ENCODE data around the gene GRIK5. TPM values are rescaled to one million over a fixed set of nuclear protein-coding genes. Genes with fewer than 3 reads are reported as not detected.
"Not testable (repeated sequence)": the region's sequence is repeated elsewhere in the genome, so short reads cannot be mapped to it uniquely, and the experiment has no call there.

GRIK5 gene
- total RNA-seq, 1 donor from 2014 or later = 2.9 TPM

- intact Hi-C loops (cut with micrococcal nuclease) = no loop called here
Measured at GRCh38 chr19:42053037-42053935, 16.7 kb downstream of the GRIK5 start.

DNA sequence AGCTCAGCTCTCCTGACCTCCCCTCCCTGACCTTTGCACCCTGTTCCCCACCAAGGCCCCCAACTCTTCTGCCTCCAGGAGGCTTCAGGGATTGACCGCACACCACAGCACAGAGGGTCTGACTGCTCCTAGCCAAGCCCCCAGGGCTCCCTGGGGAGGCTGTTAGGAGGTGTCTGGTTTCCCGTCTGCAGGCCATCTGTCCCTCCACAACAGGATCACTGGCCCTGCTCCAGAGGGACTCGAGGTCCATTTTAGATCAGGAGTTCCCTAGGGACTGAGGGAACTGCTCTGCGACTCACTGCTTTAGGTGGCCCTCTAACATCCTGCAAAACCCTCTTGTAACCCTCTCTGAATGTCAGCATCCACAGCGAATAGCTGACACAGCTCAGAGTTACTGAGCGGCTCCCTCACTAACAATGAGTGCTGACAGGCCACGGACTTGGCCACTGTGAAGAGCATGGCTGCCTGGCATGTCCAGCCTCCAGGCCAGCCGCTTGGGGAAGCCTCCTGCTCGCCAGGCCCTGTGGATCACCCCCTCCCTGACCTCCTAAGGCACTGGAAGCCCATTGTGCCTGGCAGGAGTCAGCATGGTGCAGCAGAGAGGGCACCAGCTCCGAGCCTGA, 17.7 kb downstream of the GRIK5 start:
- intact Hi-C loops (cut with micrococcal nuclease) = no loop called here

- intact Hi-C loops (cut with micrococcal nuclease) = no loop called here
Measured at GRCh38 chr19:42051166-42052115, 18.6 kb downstream of the GRIK5 start.

- intact Hi-C loops (cut with micrococcal nuclease) = no loop called here
Measured at GRCh38 chr19:42048992-42049391, 21.0 kb downstream of the GRIK5 start.

GRCh38 chr19:42045575-42045974, 24.4 kb downstream of the GRIK5 start:
- intact Hi-C loops (cut with micrococcal nuclease) = no loop called here

DNA sequence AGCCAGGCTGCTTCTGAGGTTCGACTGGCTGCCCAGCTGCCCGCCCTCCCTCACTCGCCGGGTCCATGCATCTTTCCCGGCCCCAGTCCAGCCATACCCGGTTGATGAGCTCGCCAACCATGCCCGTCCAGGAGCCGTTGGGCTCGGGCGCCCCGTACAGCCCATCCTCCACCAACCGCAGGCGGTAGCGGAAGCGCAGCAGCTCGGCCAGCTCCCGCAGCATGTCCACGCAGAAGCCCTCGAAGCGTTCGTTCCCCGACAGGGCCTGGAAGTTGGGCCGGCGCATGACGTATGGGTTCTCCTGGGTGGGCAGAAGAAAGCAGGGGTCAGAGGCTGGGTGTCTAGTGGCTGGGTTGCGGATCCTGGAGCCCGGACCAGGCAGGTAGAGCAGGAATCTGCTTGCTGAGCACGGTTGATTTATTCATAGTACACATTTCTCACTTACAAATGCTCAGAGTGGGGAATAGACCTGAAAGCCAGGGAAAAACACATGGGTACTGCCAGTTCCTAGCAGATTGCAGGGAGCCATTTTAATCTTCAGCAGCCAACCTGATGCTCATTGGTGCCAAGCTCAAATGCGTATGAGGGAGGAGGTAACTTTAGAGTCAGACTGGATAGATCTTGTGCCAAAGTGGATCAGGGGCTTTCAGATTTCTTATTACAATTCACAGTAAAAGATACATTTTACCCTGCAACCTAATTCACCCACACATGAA, 27.4 kb downstream of the GRIK5 start:
- intact Hi-C loops (cut with micrococcal nuclease) = no loop called here

DNA sequence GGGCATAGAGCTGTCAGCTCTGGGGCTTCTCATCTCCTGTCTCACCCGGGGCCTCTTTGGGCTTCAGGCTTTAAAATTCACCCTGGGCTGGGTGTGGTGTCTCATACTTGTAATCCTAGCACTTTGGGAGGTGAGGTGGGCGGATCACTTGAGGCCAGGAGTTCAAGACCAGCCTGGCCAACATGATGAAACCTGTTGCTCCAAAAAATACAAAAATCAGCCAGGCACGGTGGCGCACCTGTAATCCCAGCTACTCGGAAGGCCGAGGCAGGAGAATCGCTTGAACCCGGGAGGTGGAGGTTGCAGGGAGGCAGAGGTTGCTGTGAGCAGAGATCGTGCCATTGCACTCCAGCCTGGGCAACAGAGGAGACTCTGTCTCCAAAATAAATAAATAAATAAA, 29.5 kb downstream of the GRIK5 start:
- intact Hi-C loops (cut with micrococcal nuclease) = not testable (repeated sequence)

DNA sequence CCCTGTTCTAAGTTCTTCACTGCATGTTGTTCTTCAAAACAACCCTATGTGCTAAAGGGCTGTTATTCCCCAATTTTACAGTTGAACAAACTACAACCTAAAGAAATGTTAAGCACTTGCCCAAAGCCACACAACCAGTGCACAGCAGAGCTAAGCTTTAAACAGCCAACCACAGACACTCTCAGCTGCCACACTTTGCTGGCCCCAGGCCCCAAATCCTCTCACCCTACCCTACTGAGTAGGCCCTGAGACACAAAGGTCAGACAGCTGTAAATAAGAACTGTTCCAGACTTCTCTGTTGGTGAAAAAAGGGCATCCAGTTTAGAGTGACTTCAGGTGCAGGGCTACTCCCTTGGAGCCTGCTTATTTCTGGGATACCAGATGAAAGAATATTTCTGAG, 30.0 kb downstream of the GRIK5 start:
- intact Hi-C loops (cut with micrococcal nuclease) = no loop called here

- intact Hi-C loops (cut with micrococcal nuclease) = no loop called here
Measured at GRCh38 chr19:42038666-42039065, 31.3 kb downstream of the GRIK5 start.

- intact Hi-C loops (cut with micrococcal nuclease) = no loop called here
Measured at GRCh38 chr19:42037649-42038048, 32.4 kb downstream of the GRIK5 start.

- intact Hi-C loops (cut with micrococcal nuclease) = not testable (repeated sequence)
Measured at GRCh38 chr19:42034640-42035391, 35.2 kb downstream of the GRIK5 start.

DNA sequence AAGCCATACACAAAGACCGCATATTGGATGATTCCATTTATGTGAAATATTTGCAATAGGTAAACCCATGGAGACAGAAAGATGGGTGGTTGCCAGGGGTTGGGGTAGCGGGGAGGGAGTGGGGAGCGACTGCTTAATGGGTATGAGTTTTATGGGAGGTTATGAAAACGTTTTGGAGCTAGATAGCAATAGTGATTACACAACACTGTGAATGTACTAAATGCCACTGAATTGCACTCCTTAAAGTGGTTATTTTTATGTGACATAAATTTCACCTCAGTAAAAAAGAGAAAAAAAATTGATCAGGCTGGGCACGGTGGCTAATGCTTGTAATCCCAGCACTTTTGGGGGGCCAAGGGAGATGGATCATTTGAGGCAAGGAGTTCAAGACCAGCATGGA, 36.6 kb downstream of the GRIK5 start:
- intact Hi-C loops (cut with micrococcal nuclease) = no loop called here

DNA sequence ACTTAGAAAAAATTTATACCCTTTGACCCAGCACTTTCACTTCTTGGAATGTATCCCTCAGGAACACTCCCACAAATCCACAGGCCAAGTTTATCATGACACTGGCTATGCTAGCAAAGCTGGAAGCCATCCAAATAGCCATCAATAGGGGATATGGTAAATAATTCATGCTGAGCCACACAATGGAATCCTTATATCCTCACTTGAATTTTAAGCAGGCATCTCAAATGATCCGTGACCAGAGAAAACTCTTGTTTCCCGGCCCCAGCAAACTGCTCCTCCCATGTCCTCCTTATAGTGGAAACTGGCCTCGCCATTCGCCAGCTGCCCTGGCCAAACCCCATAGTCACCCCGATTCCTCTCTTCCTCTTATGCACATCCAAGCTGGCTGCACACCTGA, 37.6 kb downstream of the GRIK5 start:
- intact Hi-C loops (cut with micrococcal nuclease) = no loop called here

GRCh38 chr19:42030645-42031440, 39.2 kb downstream of the GRIK5 start:
- intact Hi-C loops (cut with micrococcal nuclease) = no loop called here

- intact Hi-C loops (cut with micrococcal nuclease) = no loop called here
Measured at GRCh38 chr19:42028304-42029216, 41.4 kb downstream of the GRIK5 start.

- intact Hi-C loops (cut with micrococcal nuclease) = no loop called here
Measured at GRCh38 chr19:42024622-42025111, 45.3 kb downstream of the GRIK5 start.

DNA sequence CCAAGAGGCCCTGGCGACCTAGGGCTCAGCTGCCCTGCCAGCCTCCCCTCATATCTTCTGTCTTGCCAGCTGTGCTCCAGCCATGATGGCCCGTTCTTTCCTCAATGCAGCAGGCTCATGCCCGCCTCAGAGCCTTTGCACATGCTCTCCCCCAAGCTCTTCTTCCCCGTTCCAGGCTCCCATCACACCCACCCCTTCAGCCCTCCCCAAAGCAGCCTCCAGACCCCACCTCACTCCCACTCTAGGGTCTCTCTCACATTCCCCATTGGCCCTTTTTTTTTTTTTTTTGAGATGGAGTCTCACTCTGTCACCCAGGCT, 46.1 kb downstream of the GRIK5 start:
- intact Hi-C loops (cut with micrococcal nuclease) = no loop called here
